HepG2 (cell line): ENCODE measurements around the gene TMEM38A. TPM values are rescaled to one million over a fixed set of nuclear protein-coding genes. Genes with fewer than 3 reads are reported as not detected.
A peak's percentile ranks its signal among the peaks of the same experiment; 100 is the strongest.

ENCODE experiments used
- CBX2 ChIP-seq, 2 experiments: fragments of 200-600 bp in 1 of 2; sonication (generic); formaldehyde crosslinking in 1 of 2; IDR thresholded peaks; 2 replicates each; pipeline versions ENCODE4 v1.7.0 to v1.8.1; 2018 to 2022; ENCODE audit warnings: low read depth in 2 of 2, low read length in 1 of 2, mild to moderate bottlenecking in 1 of 2, missing genetic modification reagents in 1 of 2
- FOXC1 ChIP-seq: sonication (generic); formaldehyde crosslinking; IDR thresholded peaks from 2 replicates; pipeline ENCODE4 v1.8.0; 2022; ENCODE audit warnings: mild to moderate bottlenecking, missing genetic modification reagents, borderline replicate concordance
- MED13 ChIP-seq: sonication (generic); formaldehyde crosslinking; IDR thresholded peaks from 2 replicates; pipeline ENCODE4 v1.5.0; 2020; ENCODE audit warnings: missing genetic modification reagents
- MED8 ChIP-seq: sonication (generic); formaldehyde crosslinking; IDR thresholded peaks from 2 replicates; pipeline ENCODE4 v1.8.1; 2023; ENCODE audit warnings: mild to moderate bottlenecking, missing genetic modification reagents; ENCODE audit not compliant: insufficient replicate concordance
- MXD1 ChIP-seq: sonication (generic); formaldehyde crosslinking; IDR thresholded peaks from 2 replicates; pipeline ENCODE4 v1.4.0; 2020; ENCODE audit warnings: mild to moderate bottlenecking, missing genetic modification reagents
- NONO ChIP-seq, 2 experiments: fragments of 450-650 bp in 1 of 2; sonication (generic) in 1 of 2; formaldehyde crosslinking in 1 of 2; IDR thresholded peaks in 1 of 2; conservative IDR thresholded peaks in 1 of 2; 2 replicates each; pipeline versions ENCODE4 v1.6.1 to v1.8.0; 2017 to 2022; ENCODE audit warnings: mild to moderate bottlenecking in 1 of 2, missing genetic modification reagents in 1 of 2, moderate library complexity in 1 of 2
- NR1H2 ChIP-seq: sonication (generic); formaldehyde crosslinking; IDR thresholded peaks from 2 replicates; pipeline ENCODE4 v1.8.1; 2022; ENCODE audit warnings: low read depth, missing genetic modification reagents, borderline replicate concordance
- TBL1XR1 ChIP-seq: fragments of 150-350 bp; IDR thresholded peaks from 2 replicates; pipeline ENCODE4 v1.6.1; 2014; ENCODE audit warnings: borderline replicate concordance, low read length; ENCODE audit not compliant: partially characterized antibody
- TFAP4 ChIP-seq: sonication (generic); IDR thresholded peaks from 2 replicates; pipeline ENCODE4 v1.6.1; 2016; ENCODE audit warnings: low read depth, borderline replicate concordance
- YY1 ChIP-seq: IDR thresholded peaks from 2 replicates; pipeline ENCODE4 v1.6.1; 2011; ENCODE audit warnings: low read length, low read depth, moderate library complexity, mild to moderate bottlenecking; ENCODE audit not compliant: insufficient read depth, insufficient replicate concordance
- ZBTB7B ChIP-seq: sonication (generic); formaldehyde crosslinking; IDR thresholded peaks from 2 replicates; pipeline ENCODE4 v1.4.0; 2020; ENCODE audit warnings: missing genetic modification reagents
- ZFP36L2 ChIP-seq: sonication (generic); formaldehyde crosslinking; IDR thresholded peaks from 2 replicates; pipeline ENCODE4 v1.4.0; 2020; ENCODE audit warnings: missing genetic modification reagents
- ZIK1 ChIP-seq: sonication (generic); formaldehyde crosslinking; IDR thresholded peaks from 2 replicates; pipeline ENCODE4 v1.5.0; 2020; ENCODE audit warnings: mild to moderate bottlenecking, low read depth, missing genetic modification reagents, borderline replicate concordance
- ZNF138 ChIP-seq: sonication (generic); formaldehyde crosslinking; IDR thresholded peaks from 2 replicates; pipeline ENCODE4 v1.5.0; 2020; ENCODE audit warnings: mild to moderate bottlenecking, low read depth, missing genetic modification reagents
- ZNF350 ChIP-seq: sonication (generic); formaldehyde crosslinking; IDR thresholded peaks from 2 replicates; pipeline ENCODE4 v1.4.0; 2020; ENCODE audit warnings: mild to moderate bottlenecking, low read depth, missing genetic modification reagents, borderline replicate concordance
- ZNF720 ChIP-seq: sonication (generic); formaldehyde crosslinking; IDR thresholded peaks from 2 replicates; pipeline ENCODE4 v1.4.0; 2020; ENCODE audit warnings: missing genetic modification reagents
- ZNF790 ChIP-seq: sonication (generic); formaldehyde crosslinking; IDR thresholded peaks from 2 replicates; pipeline ENCODE4 v1.8.0; 2022; ENCODE audit warnings: missing genetic modification reagents, mild to moderate bottlenecking, borderline replicate concordance
- polyA plus RNA-seq, 8 experiments: library from polyadenylated mRNA; depleted of rRNA in 3 of 8; stranded (reverse) in 7 of 8; unstranded in 1 of 8; fragments of >200 nt; fragmentation: Illumina TruSeq in 4 of 8; extraction: Trizol in 4 of 8; gene quantifications; 2 replicates each; pipeline versions ENCODE4 v1.2.1 to v1.2.3, GENCODE V29; 2011 to 2016; ENCODE audit warnings: low read depth in 4 of 8, missing spikeins in 1 of 8, mixed read lengths in 1 of 8; ENCODE audit not compliant: insufficient read depth in 1 of 8
- total RNA-seq, 5 experiments: library from RNA; depleted of rRNA; stranded (reverse); fragments of >200 nt; fragmentation: Illumina TruSeq; extraction: Trizol; gene quantifications; 2 replicates each; pipeline ENCODE4 v1.2.3, GENCODE V29; 2016; ENCODE audit warnings: low read depth in 1 of 5
- TF ChIP-seq, protein P1 (sequence below): IDR thresholded peaks from 2 replicates; pipeline ENCODE4 v1.6.1; 2016
- TF ChIP-seq, protein P2 (sequence below): sonication (generic); formaldehyde crosslinking; IDR thresholded peaks from 2 replicates; pipeline ENCODE4 v1.8.0; 2022; ENCODE audit warnings: mild to moderate bottlenecking, missing genetic modification reagents
- TF ChIP-seq, protein P3 (sequence below): sonication (generic); formaldehyde crosslinking; IDR thresholded peaks from 2 replicates; pipeline ENCODE4 v1.8.0; 2022; ENCODE audit warnings: mild to moderate bottlenecking, missing genetic modification reagents, moderate library complexity

The TMEM38A gene
- total and polyA plus RNA-seq, 2 of the 13 experiments (the other 11 are each of a cell fraction or from before 2014, with no cell fraction given) = 4.8 to 6.8 TPM

- TF ChIP-seq NONO (IDR thresholded peaks at IDR 0.05) (no peak), NONO (CRISPR knock-in tag; conservative IDR thresholded peaks at IDR 0.05) (peak; percentile 81), MED8 (CRISPR knock-in tag) (peak; percentile 42), MED13 (CRISPR knock-in tag) (0 out of 2 replicates have a peak, but pooled peaks have one; percentile 13), YY1 (peak; percentile 17), ZNF790 (CRISPR knock-in tag) (peak; percentile 83; the same call in 1 of the 2 replicates), TFAP4 (peak; percentile 22; the same call in 1 of the 2 replicates), ZBTB7B (CRISPR knock-in tag) (peak; percentile 38; the same call in 1 of the 2 replicates), ZNF350 (CRISPR knock-in tag) (peak; percentile 77; the same call in 1 of the 2 replicates), NR1H2 (no peak), ZNF720 (CRISPR knock-in tag) (no peak), TBL1XR1 (no peak), CBX2 (IDR thresholded peaks at IDR 0.05; ENCODE audit: low read depth, low read length) (no peak), CBX2 (CRISPR knock-in tag; IDR thresholded peaks at IDR 0.05; ENCODE audit: low read depth) (no peak), FOXC1 (peak; percentile 85), MXD1 (CRISPR knock-in tag) (peak; percentile 57; the same call in 1 of the 2 replicates), ZIK1 (CRISPR knock-in tag) (no peak), ZFP36L2 (CRISPR knock-in tag) (no peak), ZNF138 (CRISPR knock-in tag) (peak; percentile 56; the same call in 1 of the 2 replicates)
- TF ChIP-seq, protein P1, sequence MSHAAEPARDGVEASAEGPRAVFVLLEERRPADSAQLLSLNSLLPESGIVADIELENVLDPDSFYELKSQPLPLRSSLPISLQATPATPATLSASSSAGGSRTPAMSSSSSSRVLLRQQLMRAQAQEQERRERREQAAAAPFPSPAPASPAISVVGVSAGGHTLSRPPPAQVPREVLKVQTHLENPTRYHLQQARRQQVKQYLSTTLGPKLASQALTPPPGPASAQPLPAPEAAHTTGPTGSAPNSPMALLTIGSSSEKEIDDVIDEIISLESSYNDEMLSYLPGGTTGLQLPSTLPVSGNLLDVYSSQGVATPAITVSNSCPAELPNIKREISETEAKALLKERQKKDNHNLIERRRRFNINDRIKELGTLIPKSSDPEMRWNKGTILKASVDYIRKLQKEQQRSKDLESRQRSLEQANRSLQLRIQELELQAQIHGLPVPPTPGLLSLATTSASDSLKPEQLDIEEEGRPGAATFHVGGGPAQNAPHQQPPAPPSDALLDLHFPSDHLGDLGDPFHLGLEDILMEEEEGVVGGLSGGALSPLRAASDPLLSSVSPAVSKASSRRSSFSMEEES = peak; percentile 81
- TF ChIP-seq, protein P2, sequence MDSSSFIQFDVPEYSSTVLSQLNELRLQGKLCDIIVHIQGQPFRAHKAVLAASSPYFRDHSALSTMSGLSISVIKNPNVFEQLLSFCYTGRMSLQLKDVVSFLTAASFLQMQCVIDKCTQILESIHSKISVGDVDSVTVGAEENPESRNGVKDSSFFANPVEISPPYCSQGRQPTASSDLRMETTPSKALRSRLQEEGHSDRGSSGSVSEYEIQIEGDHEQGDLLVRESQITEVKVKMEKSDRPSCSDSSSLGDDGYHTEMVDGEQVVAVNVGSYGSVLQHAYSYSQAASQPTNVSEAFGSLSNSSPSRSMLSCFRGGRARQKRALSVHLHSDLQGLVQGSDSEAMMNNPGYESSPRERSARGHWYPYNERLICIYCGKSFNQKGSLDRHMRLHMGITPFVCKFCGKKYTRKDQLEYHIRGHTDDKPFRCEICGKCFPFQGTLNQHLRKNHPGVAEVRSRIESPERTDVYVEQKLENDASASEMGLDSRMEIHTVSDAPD (CRISPR knock-in tag) = 0 out of 2 replicates have a peak, but pooled peaks have one; percentile 40
- TF ChIP-seq, protein P3, sequence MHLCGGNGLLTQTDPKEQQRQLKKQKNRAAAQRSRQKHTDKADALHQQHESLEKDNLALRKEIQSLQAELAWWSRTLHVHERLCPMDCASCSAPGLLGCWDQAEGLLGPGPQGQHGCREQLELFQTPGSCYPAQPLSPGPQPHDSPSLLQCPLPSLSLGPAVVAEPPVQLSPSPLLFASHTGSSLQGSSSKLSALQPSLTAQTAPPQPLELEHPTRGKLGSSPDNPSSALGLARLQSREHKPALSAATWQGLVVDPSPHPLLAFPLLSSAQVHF (CRISPR knock-in tag) = 0 out of 2 replicates have a peak, but pooled peaks have one; percentile 60
Measured at GRCh38 chr19:16628183-16628983, 32.6 kb upstream of the TMEM38A start, which contains the start of gene MED26 (continued).
